ENCODE results near the gene DNMT3A.

The DNMT3A gene

GRCh38 chr2:25323610-25324189 is 18.0 kb downstream of the DNMT3A start:
- no peak for DNase-seq

- DNase-seq = no peak
These were observed 18.6 kb downstream of the DNMT3A start for GRCh38 chr2:25323042-25323514.

GRCh38 chr2:25322312-25322711 is 19.4 kb downstream of the DNMT3A start:
- DNase-seq = peak; percentile 48

- no peak for DNase-seq
These were observed 21.6 kb downstream of the DNMT3A start for GRCh38 chr2:25320077-25320476.

- no peak for DNase-seq
These were observed 25.6 kb downstream of the DNMT3A start for GRCh38 chr2:25316101-25316500.

- no peak for DNase-seq
These were observed 26.4 kb downstream of the DNMT3A start for GRCh38 chr2:25315316-25315680.

- peak; percentile 92 for DNase-seq
These were observed 27.0 kb downstream of the DNMT3A start for GRCh38 chr2:25314514-25315315.

- no peak for DNase-seq
These were observed 27.8 kb downstream of the DNMT3A start for GRCh38 chr2:25313711-25314513.

GRCh38 chr2:25312958-25313710 is 28.6 kb downstream of the DNMT3A start:
- no peak for DNase-seq

- no peak for DNase-seq
These were observed 29.7 kb downstream of the DNMT3A start for GRCh38 chr2:25311865-25312575.

GRCh38 chr2:25310965-25311864 is 30.5 kb downstream of the DNMT3A start:
- no peak for DNase-seq

GRCh38 chr2:25310709-25310964 is 31.1 kb downstream of the DNMT3A start:
- DNase-seq = no peak

- peak; percentile 64 for DNase-seq
These were observed 32.3 kb downstream of the DNMT3A start for GRCh38 chr2:25309402-25309801.

GRCh38 chr2:25308599-25308998 is 33.1 kb downstream of the DNMT3A start:
- no peak for DNase-seq

GRCh38 chr2:25307949-25308557 is 33.7 kb downstream of the DNMT3A start:
- no peak for DNase-seq

GRCh38 chr2:25306777-25307368 is 34.9 kb downstream of the DNMT3A start:
- DNase-seq = no peak

- no peak for DNase-seq
These were observed 36.0 kb downstream of the DNMT3A start for GRCh38 chr2:25305775-25306174.

GRCh38 chr2:25304826-25305596 is 36.7 kb downstream of the DNMT3A start:
- no peak for DNase-seq

- DNase-seq = no peak
These were observed 37.4 kb downstream of the DNMT3A start for GRCh38 chr2:25304321-25304720.
